Measurements from ENCODE around the gene ZNF335.
"Not testable (repeated sequence)": the region's sequence is repeated elsewhere in the genome, so short reads cannot be mapped to it uniquely, and the experiment has no call there.

ZNF335 gene

GRCh38 chr20:45963059-45964005, 8.7 kb downstream of the ZNF335 start:
- H3K27ac ChIP-seq: no peak overlapping the region
- TF ChIP-seq CTCF (conservative IDR thresholded peaks at IDR 0.05): no peak; the same call in 1 of the 2 replicates
- no peak for TF ChIP-seq ZFX (IDR thresholded peaks at IDR 0.05)

- H3K27ac ChIP-seq: no peak overlapping the region
- TF ChIP-seq ZFX (IDR thresholded peaks at IDR 0.05): no peak
- TF ChIP-seq CTCF (conservative IDR thresholded peaks at IDR 0.05): no peak
These were observed 9.8 kb downstream of the ZNF335 start for GRCh38 chr20:45962031-45962755.

- TF ChIP-seq CTCF (conservative IDR thresholded peaks at IDR 0.05): no peak
- TF ChIP-seq ZFX (IDR thresholded peaks at IDR 0.05): no peak
- H3K27ac ChIP-seq: no peak overlapping the region
These were observed 11.9 kb downstream of the ZNF335 start for GRCh38 chr20:45959956-45960630.

GRCh38 chr20:45959126-45959525, 12.9 kb downstream of the ZNF335 start:
- H3K27ac ChIP-seq: no peak overlapping the region
- TF ChIP-seq ZFX (IDR thresholded peaks at IDR 0.05) (no peak), CTCF (conservative IDR thresholded peaks at IDR 0.05) (no peak)

GRCh38 chr20:45958593-45958992, 13.4 kb downstream of the ZNF335 start:
- no peak for TF ChIP-seq ZFX (IDR thresholded peaks at IDR 0.05)
- TF ChIP-seq CTCF (conservative IDR thresholded peaks at IDR 0.05): no peak
- H3K27ac ChIP-seq: no peak overlapping the region

GRCh38 chr20:45957021-45957941, 14.7 kb downstream of the ZNF335 start:
- TF ChIP-seq CTCF (conservative IDR thresholded peaks at IDR 0.05) (no peak), ZFX (IDR thresholded peaks at IDR 0.05) (no peak)
- no peak overlapping the region for H3K27ac ChIP-seq

- not testable (repeated sequence) for H3K27ac ChIP-seq
These were observed 15.7 kb downstream of the ZNF335 start for GRCh38 chr20:45956326-45956725.
